HL-60/S4 treated with retinoic acid at 250 ng/mL for 4 days and 3 days (cell line): ENCODE measurements around the gene RCOR2.

Experiments used
- in situ Hi-C: fragments of 300-500 bp; cut with MboI; formaldehyde crosslinking; loops from 2 replicates; pipeline ENCODE4 v1.7.0; 2022; ENCODE audit warnings: low sequenced_read_pairs

Gene RCOR2

DNA sequence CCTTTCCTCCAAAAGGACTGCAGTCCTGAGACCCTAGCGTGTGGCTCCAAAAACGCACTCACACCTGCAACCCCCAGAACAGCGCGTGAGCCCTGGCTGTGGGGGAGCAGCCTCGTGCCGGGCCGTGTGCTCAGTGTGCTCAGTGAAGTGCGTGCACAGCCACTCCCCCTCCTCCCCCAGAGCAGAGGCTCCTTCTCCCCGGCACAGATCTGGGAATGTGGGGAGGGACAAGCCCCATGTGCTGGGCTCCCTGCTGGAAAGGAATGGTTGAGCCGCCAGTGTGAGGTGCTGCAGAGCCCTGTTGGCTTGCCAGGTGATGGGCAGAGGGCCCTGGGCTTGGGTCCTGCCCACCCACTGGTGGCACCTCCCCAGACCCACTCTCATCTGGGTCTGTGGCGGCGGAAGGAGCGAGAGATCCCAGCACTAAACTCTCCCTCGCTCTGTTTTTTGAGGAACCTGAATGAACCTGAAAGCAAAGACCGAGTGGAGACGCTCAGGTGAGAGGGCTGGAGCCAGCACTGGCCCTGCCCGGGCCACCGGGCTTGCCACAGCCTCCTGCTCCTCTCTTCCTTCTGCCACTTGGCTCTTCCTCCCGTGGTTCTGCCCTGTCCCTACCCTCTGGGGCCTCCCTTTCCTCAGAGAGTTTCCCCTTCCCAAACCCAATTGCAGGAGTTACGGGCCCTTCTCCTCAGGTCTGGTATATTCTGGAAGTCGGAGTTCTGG lies 9.0 kb downstream of the RCOR2 start:
- in situ Hi-C loops, result no loop called here

DNA sequence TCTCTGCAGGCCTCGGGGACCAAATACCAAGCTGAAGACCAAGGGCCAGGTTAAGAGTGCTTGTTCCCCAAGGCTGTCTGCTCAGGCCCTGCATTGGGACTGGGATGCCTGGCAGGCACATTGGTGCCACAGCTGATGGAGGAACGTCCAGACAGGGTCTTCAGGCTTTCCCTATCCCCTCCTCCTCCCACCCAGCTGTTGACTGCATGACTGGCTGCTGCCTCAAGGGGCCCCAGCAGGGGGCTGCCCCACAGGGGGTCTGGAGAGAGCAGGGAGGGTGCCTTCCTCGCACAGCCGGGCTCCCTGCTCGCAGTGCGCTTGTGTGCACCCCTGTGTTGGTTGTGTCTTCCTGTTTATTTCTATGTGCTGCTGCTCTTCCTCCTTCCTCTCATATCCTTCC lies 9.9 kb downstream of the RCOR2 start:
- in situ Hi-C loops, result no loop called here

DNA sequence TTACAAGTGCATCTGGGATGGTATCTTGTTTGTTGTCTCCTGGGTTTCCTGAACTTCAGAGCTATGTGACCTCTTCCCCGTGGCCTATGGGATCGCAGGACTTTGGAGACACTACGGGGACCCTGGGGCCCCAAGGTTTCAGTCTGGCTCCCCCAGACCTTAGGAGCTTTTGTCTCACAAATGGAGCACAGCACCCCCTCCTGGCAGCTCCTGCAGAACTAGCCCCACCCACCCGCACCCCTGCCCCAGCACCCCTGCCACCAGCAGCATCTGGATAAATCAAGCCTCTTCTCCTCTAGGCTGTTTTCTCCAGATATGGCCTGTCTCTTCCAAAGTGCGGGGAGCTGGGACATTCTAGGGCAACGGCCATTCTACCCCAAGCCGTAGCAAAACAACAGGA lies 10.4 kb downstream of the RCOR2 start:
- in situ Hi-C loops, result no loop called here

DNA sequence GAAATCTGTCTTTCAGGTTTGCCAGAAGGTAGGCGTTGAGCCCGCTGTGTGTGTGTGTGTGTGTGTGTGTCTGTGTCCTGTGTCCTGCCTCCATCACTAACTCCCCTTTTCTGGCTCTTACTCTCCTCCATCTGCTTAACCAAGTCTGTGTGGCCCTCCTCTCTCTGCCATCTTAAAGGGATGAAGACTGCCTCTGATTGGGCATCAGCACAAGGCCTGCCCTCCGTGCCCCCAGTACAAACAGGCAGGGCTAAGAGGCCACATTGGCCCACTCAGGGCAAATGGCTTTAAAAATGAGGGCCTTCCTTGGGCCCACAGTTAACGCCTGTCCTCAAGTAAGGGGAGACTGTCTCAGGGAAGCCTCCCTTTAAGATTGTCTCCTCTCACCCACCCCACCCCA lies 10.9 kb downstream of the RCOR2 start:
- in situ Hi-C loops, result no loop called here

DNA sequence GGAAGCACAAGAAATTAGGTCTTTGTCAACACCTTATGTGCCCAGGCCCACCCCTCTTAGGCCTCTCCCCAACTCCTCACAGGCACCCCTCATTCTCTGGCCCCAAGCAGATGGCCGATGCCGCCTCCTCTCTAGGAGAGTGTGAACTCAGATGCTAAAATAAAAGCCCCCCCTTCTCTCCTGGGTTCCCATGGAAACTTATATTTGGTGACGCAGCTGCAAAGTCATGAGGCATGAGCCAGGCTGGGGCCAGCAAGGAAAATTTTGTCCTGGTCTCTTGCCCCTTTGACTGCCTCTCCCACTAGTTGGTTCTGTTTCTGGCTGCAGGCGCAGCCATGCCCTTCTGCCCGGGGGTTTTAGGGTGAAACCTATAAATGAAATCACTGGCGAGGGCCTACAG lies 11.8 kb downstream of the RCOR2 start:
- in situ Hi-C loops, result no loop called here

DNA sequence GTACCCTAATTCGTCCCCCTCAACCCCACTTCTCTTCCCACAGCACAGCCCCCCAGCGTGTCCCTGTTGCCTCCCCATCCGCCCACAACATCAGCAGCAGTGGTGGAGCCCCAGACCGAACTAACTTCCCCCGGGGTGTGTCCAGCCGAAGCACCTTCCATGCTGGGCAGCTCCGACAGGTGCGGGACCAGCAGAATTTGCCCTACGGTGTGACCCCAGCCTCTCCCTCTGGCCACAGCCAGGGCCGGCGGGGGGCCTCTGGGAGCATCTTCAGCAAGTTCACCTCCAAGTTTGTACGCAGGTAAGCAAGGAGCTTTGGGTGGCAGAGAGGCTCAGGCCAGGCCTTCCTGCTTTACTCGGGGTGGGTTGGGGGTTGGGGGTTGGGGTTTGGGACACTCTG lies 12.2 kb downstream of the RCOR2 start:
- in situ Hi-C loops, result no loop called here

DNA sequence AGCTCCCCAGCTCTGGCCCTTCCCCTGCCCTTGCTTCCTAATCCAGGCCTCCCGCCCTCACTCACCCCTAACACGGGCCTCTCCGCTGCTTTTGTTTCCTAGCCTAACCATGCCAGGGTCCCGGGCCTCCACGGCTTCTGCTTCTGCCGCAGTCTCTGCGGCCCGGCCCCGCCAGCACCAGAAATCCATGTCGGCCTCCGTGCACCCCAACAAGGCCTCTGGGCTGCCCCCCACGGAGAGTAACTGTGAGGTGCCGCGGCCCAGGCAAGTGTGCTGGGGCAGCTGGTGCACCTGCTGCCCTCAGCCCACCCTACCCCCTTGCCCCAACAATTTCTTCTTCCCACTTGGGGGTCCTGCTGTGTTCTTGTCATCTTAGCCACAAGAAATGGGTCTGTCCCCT lies 13.1 kb downstream of the RCOR2 start:
- in situ Hi-C loops, result no loop called here

DNA sequence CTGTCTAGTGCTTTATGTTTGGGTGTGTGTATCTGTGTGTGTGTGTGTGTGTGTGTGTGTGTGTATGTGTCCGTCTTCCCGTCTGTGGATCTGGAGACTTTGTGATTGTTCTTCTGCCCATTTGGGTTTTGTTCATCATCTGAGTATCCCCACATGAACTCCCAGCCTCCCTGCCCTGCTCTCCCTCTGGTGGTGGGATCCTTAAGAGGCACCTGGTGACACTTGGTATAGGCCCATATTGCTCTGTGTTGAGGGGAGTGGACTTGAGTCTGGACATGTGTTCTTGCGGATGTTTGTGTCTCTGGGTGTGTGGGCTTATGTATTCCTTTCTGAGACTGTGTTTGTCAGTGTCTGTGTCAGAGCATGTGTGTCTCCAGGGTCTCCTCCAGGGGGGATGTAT lies 15.3 kb downstream of the RCOR2 start:
- in situ Hi-C loops, result no loop called here

DNA sequence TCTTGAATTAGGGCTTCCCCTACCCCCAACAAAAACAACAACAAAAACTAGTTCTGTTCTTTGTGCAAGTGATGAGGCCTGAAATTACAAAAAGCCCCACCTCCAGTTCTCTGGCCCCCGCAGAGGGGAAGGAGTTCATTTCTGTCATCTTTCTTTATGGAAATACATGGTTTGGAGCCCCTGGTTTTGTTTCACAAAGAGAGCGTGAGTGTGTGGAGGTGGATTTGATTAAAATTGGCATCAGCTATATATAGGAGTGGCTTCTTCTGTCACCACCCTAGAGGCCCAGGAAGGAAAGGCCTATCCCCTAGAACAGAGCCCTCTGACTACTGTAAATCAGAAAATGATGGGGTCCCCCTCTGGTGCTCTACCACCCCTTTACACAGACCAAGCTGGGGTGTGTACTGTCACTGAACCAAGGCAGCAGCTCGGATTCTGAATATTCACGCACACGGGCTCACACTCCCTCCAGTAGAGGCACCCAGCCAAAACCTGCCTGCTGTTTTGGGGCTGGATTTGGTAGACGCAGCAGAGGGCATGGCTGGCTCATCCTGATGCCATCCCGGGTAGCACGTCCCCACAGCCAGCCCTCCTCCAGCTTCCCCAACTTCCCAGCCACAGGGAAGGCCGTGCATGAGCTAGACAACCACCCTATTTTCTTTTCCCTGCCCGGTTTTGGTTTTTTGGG lies 19.4 kb downstream of the RCOR2 start:
- in situ Hi-C loops, result no loop called here

DNA sequence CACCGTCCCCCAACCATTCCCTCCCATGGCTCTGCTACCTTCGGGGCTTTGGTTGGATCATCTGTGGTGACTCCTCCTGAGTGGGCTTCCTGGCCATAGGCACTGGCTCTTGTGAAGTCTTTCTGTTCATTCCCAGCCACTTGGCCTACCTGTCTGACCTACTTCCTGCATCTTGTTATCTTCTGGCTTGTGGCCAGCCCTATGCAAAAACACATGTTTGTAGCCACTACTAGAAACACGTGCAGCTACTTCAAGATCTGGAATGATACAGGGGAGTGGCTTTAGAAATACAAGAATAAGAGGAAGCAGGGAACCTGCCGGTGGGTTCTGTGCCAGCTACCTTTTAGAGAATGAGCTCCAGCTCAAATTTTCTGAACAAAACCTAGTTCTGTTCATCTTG lies 20.9 kb downstream of the RCOR2 start:
- in situ Hi-C loops, result no loop called here

DNA sequence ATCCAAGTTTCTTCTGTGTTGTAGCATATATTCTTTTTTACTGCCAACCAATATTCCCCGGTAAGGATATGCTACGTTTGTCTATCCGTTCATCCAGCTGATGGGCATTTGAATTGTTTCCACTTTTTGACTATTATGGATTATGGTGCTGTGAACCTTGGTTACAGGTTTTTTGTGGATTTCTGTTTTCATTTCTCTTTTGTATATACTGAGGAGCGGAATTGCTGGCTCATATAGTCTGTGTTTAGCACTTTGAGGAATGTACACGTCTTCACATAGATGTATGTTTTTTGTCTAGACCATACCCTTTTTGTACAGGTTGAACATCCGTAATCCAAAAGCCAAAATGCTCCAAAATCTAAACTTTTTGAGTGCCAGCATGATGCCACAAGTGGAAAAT lies 23.6 kb downstream of the RCOR2 start:
- in situ Hi-C loops, result no loop called here

DNA sequence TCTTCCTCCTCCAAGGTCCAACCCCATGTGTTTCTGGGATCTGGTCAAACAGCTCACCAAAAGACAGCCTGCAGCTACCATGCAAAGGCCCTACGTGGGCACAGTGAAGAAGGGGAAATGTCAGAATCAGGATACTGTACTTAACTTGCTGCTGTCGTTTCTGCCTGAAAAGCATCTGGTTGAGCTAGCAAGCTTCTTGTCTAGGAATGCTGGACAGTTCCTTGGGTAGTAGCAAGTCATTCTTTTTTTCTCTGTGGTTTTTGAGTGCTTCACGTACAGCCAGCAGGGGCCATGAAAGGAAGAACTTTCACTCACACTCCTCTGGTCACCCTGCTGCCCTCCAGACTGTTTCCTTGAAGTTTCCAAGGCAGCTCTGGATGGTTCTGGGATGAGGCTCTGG lies 24.7 kb downstream of the RCOR2 start:
- in situ Hi-C loops, result no loop called here

DNA sequence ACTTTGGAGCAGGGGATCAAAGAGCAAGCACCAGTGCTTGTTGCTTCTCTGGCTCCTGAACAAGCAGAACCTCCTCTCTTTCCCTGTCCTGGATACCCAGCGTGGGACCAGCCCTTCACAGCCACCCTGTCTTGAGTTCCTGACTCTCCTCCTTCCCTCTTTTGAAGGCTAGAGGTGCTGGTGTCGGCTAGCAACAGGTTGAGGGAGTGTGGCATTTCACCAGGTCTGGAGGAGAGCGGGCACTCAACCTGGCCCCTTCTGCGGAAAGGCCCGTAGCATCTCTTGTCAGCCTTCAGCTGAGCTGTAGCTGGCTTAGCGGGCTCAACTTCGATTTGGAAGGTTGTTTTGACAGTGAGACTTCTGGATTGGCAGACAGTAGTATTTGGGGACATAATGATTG lies 26.6 kb downstream of the RCOR2 start:
- in situ Hi-C loops, result no loop called here

DNA sequence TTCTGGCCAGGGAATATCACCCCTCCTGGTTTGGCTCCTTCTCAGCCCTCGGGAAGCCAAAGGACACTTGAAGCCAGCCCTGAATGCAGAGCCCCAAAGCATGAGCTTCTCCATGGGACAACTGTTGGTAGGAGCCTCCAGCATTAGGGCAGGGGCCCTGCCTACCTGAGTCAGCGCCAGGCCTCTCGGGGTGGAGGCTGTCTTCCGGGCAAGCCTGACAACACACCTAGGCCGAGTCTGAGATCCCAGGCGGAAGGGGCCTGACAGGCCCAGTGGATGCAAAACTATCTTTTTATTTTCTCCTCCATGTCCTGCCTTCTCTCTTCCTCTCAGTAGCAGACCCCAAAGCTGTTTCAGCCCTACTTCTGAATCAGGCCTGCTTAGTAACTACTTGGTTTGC lies 27.6 kb downstream of the RCOR2 start:
- in situ Hi-C loops, result no loop called here

DNA sequence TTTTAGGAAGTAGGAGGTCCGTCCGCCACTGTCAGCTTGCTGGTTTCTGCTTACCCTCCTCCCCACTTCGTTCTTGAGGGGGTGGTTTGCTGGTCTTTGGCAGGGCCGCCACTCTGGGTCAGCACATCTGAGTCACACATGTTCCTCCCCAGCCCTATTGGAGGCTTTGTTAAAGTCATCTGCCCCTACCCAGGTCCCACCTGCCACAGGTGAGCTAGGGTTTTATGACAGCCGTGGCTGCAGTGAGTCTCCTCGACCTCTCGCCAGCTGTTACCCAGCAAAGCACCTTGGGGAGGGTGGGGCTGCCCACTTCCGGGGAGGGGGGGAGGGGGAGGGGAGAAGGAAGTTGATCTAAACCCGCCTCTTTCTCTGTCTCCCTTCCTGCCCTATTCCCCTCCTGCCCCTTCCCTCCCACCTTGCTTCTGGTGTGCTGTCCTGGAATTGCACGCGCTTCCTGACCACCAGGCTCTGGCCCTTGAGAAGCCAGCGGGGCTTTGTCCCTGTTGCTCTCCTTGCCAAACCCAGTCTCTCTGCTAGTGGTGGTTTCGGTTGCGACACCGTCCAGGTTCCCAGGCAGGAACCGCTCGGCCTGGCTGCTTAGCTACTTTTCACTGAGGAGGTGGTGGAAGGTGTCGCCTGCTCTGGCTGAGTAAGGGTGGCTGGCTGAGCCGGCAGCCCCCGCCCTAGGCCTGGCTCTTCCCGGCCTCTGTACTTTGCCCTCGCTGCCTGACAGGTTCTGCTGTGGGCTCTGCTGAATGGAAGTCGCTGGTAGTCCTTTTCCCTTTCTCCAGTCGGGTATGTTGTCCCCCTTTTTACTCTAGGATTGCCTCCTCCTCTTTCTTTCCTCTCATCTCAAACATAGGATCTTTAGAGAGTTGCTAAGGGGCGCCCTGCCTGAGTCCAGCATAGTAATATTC lies 28.5 kb downstream of the RCOR2 start:
- in situ Hi-C loops, result no loop called here

DNA sequence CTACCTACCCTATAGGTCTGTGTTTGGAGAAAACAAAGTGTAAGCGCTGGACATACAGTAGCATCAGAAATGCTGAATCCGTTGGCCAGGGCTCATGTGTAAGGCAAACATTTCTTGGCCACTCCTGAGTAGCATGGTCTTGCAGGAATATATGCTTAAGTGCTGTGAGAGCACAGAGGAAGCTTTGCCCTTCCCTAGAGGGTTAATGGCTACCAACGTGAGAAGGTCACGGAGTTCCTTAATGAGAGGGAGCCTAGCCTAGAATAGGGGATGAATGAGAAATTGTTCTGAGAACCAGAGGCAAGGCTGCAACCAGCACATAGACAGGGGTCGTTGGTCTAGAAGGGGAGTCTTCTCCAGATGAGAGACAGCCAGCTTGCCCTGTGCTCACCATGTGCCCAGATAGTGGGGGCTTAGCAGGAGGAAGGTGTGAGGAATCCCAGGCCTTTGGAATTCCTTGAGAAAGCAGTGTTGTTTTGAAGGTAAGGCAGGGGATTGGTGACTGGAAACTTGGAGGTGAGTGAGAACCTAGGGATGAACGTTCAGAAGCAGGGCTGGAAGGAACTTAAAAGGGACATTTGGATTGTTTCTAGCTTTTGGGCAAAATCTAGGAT lies 29.5 kb downstream of the RCOR2 start:
- in situ Hi-C loops, result no loop called here

DNA sequence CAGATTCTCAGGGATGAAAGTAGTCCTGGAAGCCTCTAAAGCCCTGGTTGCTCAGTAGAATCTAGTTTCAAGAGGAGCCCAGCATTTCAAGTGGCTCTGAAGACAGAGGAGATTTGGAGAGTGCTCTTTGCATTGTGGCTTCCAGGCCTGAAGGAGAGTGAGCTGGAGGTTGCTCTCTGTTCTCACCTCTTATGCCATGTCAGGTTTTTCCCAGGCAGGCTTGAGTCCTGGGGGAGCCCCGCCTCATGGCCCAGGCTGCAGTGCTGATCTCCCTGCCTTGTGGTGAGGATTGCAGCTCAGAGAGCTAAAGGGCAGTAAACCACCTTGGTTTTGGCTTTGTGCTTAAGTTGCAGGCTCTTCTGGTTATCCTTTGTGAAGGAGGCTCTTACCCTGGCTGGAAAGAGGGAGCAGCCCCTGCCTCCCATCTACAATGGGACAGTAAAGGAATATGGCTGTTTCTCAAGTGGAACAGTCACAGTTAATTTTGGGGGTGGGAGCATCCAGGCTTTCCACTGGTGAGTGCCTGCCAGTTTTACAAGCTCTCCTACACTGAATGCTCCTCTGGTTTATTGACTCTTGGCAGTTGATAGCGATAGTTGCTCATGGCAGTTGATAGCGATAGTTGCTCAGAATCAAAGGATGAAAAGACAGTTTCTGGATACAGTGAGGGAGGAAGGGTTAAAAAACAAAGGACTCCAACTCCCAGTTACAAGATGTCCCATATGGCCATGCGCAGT lies 32.6 kb downstream of the RCOR2 start:
- in situ Hi-C loops, result no loop called here

DNA sequence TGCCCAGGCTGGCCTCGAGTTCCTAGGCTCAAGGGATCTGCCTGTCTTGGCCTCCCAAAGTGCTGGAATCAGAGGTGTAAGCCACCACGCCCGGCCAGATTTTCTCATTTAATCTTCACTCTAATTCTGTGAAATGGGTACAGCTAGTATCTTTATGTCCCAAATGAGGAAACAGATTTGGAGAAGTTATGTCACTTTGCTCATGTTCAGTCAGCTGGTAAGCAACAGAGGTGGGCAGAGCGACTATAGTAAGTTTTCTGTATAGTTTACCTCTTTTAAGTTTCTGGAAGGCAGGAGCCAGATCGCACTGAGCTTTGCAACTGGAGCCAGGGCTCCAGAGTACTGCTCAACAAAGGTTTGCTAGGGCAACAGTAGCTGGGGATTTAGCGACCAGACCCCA lies 33.2 kb downstream of the RCOR2 start:
- in situ Hi-C loops, result no loop called here

DNA sequence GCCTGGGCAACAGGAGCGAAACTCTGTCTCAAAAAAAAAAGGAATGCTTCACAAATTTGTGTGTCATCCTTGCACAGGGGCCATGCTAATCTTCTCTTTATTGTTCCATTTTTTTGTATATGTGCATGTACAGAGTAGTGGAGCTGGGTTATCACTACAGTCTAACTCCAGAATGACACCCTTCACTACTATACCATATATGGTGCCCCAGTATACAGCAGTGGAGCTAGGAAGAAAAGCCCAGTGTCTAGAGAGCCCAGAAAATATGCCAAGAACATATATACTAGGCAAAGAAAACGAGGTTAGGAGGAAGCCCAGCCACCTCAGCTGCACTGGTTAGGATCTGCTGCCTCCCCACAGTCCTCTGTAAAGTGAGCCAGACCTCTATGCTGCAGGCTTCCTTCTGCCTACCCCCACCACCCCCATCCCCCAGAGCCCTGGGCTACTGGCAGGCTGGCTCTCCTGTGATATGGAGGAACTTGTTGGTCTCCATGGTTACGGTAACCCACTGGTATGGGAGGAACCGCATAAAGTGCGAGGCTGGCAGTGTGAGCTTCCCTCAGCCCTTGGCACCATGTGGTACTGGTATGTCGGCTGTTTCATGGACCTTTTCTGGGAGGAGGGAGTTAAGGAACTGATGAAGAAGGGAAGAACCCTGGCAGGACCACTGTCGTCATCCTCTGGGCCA lies 34.3 kb downstream of the RCOR2 start:
- in situ Hi-C loops, result no loop called here

DNA sequence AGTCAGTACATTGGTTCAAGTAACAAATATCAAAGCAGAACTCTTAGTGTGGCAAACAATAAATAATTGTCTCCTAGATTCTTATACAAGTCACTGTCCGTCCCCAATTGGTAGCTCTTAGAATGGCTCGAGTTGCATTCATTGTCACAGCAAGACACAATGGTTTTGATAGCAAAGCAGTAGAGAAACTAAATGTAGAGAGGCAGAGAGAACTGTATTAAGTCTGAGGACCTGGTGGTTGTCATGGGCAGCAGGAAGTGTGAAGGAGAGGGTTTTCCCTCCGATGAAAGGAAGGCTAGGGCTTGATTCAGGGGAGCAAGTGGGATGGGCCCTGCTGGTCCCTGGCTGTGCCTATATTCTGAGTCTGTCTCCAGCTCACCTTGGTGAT lies 36.6 kb downstream of the RCOR2 start:
- in situ Hi-C loops, result no loop called here
